ENCODE results near the gene PANK1. TPM values are rescaled to one million over a fixed set of nuclear protein-coding genes. Genes with fewer than 3 reads are reported as not detected.

The PANK1 gene
- total and polyA plus RNA-seq, 7 experiments from 2014 or later, result 0.24 to 5.9 (median 0.95) TPM

- no peaks in the 10 kb centered on the region for H3K36me3 ChIP-seq (ENCODE audit: control insufficient read depth in 2 of 3, insufficient read depth in 3 of 3, low read length in 3 of 3)
- ChIA-PET POLR2A (no interaction called here), CTCF (no interaction called here)
- Mint-ChIP-seq H3K27ac (no peak overlapping the region), H3K27me3 (no peaks in the 10 kb centered on the region), H3K36me3 (peaks cover 0 to 9% (median 3%) of the 10 kb centered on the region in 5 donors), H3K4me1 (no peaks in the 10 kb centered on the region), H3K9me3 (no peaks in the 10 kb centered on the region), H3K4me3 (no peak overlapping the region)
- H3K27me3 ChIP-seq (ENCODE audit: control insufficient read depth in 2 of 2, insufficient read depth in 2 of 2, low read length in 2 of 2), result no peaks in the 10 kb centered on the region
- DNase-seq (no peak), ATAC-seq (no peak)
- H3K9me3 ChIP-seq (ENCODE audit: control insufficient read depth in 2 of 3, low read length in 3 of 3), result no peaks in the 10 kb centered on the region
- H3K27ac ChIP-seq (ENCODE audit: low read depth, low read length), result no peak overlapping the region
- intact Hi-C loops (cut with micrococcal nuclease), result no loop called here
- no peaks in the 10 kb centered on the region for H3K4me1 ChIP-seq (ENCODE audit: control insufficient read depth in 2 of 2, insufficient read depth in 2 of 2, low read length in 2 of 2)
- no peak overlapping the region for H3K4me3 ChIP-seq (ENCODE audit: low read length)
These were observed 45.0 kb downstream of the PANK1 start for GRCh38 chr10:89600041-89600440.

- ChIA-PET POLR2A (no interaction called here), CTCF (interaction anchor here (1.2 kb wide), 1 partner anchor 14 kb away, joined by 3 read pairs; no protein-coding TSS in a partner anchor)
- Histone ChIP-seq H3K27ac (ENCODE audit: low read depth, low read length) (no peak overlapping the region), H3K9me3 (ENCODE audit: control insufficient read depth in 2 of 3, low read length in 3 of 3) (no peaks in the 10 kb centered on the region), H3K27me3 (ENCODE audit: control insufficient read depth in 2 of 2, insufficient read depth in 2 of 2, low read length in 2 of 2) (no peaks in the 10 kb centered on the region), H3K4me1 (ENCODE audit: control insufficient read depth in 2 of 2, insufficient read depth in 2 of 2, low read length in 2 of 2) (no peaks in the 10 kb centered on the region), H3K4me3 (ENCODE audit: low read length) (no peak overlapping the region), H3K36me3 (ENCODE audit: control insufficient read depth in 2 of 3, insufficient read depth in 3 of 3, low read length in 3 of 3) (no peaks in the 10 kb centered on the region)
- Mint-ChIP-seq H3K27me3 (no peaks in the 10 kb centered on the region), H3K4me3 (no peak overlapping the region), H3K9me3 (no peaks in the 10 kb centered on the region), H3K4me1 (peaks cover 0 to 6% (median 0%) of the 10 kb centered on the region in 7 donors), H3K27ac (no peak overlapping the region), H3K36me3 (peaks cover 0 to 21% (median 7%) of the 10 kb centered on the region in 5 donors)
- intact Hi-C loops (cut with micrococcal nuclease), result no loop called here
- DNase-seq (no peak), ATAC-seq (no peak)
These were observed 52.0 kb downstream of the PANK1 start for GRCh38 chr10:89593043-89593442.

GRCh38 chr10:89592539-89592938 lies 52.5 kb downstream of the PANK1 start:
- Mint-ChIP-seq H3K4me3 (no peak overlapping the region), H3K9me3 (no peaks in the 10 kb centered on the region), H3K27ac (no peak overlapping the region), H3K4me1 (peaks cover 0 to 6% (median 0%) of the 10 kb centered on the region in 7 donors), H3K27me3 (no peaks in the 10 kb centered on the region), H3K36me3 (peaks cover 0 to 23% (median 7%) of the 10 kb centered on the region in 5 donors)
- DNase-seq (no peak), ATAC-seq (no peak)
- Histone ChIP-seq H3K9me3 (ENCODE audit: control insufficient read depth in 2 of 3, low read length in 3 of 3) (no peaks in the 10 kb centered on the region), H3K4me1 (ENCODE audit: control insufficient read depth in 2 of 2, insufficient read depth in 2 of 2, low read length in 2 of 2) (no peaks in the 10 kb centered on the region), H3K36me3 (ENCODE audit: control insufficient read depth in 2 of 3, insufficient read depth in 3 of 3, low read length in 3 of 3) (no peaks in the 10 kb centered on the region), H3K27ac (ENCODE audit: low read depth, low read length) (no peak overlapping the region), H3K27me3 (ENCODE audit: control insufficient read depth in 2 of 2, insufficient read depth in 2 of 2, low read length in 2 of 2) (no peaks in the 10 kb centered on the region), H3K4me3 (ENCODE audit: low read length) (no peak overlapping the region)
- CTCF ChIA-PET, result no interaction called here
- POLR2A ChIA-PET, result no interaction called here
- intact Hi-C loops (cut with micrococcal nuclease), result no loop called here

DNA sequence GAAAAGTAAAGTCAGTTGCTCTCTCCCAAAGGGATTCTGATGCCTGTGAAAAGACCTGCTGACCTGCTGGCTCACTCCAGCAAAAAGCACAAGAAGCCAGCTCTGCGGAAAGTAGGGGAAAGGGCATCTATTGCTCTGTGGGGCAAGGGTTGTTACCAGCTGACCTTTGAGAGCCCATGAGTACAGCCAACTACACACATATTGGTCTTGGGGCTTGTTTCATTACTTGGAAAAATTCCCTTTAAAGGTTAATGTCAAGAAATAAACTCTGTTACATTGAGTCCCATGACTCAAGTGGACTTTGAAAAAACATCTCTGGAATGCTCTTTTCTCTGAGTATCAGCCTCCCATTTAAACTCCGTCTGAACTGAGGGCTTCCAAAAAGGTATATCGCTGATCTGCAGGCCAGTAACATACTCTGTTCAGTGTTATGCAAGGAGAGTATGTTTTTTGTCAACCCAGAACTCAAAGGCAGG lies 53.2 kb downstream of the PANK1 start:
- Mint-ChIP-seq H3K27ac (no peak overlapping the region), H3K4me3 (no peak overlapping the region), H3K27me3 (no peaks in the 10 kb centered on the region), H3K9me3 (no peaks in the 10 kb centered on the region), H3K4me1 (peaks cover 0 to 6% (median 0%) of the 10 kb centered on the region in 7 donors), H3K36me3 (peaks cover 0 to 23% (median 7%) of the 10 kb centered on the region in 5 donors)
- Histone ChIP-seq H3K4me1 (ENCODE audit: control insufficient read depth in 2 of 2, insufficient read depth in 2 of 2, low read length in 2 of 2) (no peaks in the 10 kb centered on the region), H3K9me3 (ENCODE audit: control insufficient read depth in 2 of 3, low read length in 3 of 3) (no peaks in the 10 kb centered on the region), H3K4me3 (ENCODE audit: low read length) (no peak overlapping the region), H3K27me3 (ENCODE audit: control insufficient read depth in 2 of 2, insufficient read depth in 2 of 2, low read length in 2 of 2) (no peaks in the 10 kb centered on the region), H3K27ac (ENCODE audit: low read depth, low read length) (no peak overlapping the region), H3K36me3 (ENCODE audit: control insufficient read depth in 2 of 3, insufficient read depth in 3 of 3, low read length in 3 of 3) (no peaks in the 10 kb centered on the region)
- ChIA-PET CTCF (no interaction called here), POLR2A (no interaction called here)
- no peak for DNase-seq
- ATAC-seq, result no peak
- intact Hi-C loops (cut with micrococcal nuclease), result no loop called here

DNA sequence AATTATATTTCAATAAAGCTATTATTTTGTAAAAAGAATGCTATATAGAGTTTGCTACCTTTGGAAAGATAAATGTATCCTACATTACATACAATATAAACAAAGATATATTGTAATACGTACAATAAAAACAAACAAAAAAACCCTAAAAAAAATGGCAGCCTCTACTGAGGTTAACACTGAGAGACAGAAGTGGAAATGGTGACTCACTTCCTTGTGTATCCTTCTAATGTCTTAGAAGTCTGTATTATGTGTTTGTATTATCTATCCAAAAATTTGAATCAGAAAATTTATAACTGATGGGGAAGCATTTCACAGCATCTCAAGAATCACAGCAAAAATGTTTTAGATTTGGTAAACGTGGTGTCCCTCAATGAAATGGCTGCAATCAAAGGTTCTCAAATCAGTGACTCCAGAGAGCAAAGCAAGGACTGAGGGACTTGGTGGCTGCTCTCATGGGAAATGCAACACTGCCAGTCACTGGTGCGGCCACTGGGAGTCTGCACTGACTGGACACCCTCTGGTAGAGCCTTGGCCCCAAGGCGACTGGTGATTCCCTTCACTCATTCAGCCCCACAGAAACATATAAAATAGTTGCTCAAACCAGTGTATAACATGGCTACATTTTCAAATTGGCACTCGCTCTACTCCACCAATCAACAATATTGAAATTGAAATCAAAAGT lies 53.8 kb downstream of the PANK1 start:
- DNase-seq (no peak), ATAC-seq (no peak)
- ChIA-PET POLR2A (no interaction called here), CTCF (no interaction called here)
- intact Hi-C loops (cut with micrococcal nuclease), result no loop called here
- Histone ChIP-seq H3K27ac (ENCODE audit: low read depth, low read length) (no peak overlapping the region), H3K4me1 (ENCODE audit: control insufficient read depth in 2 of 2, insufficient read depth in 2 of 2, low read length in 2 of 2) (no peaks in the 10 kb centered on the region), H3K4me3 (ENCODE audit: low read length) (no peak overlapping the region), H3K9me3 (ENCODE audit: control insufficient read depth in 2 of 3, low read length in 3 of 3) (no peaks in the 10 kb centered on the region), H3K36me3 (ENCODE audit: control insufficient read depth in 2 of 3, insufficient read depth in 3 of 3, low read length in 3 of 3) (no peaks in the 10 kb centered on the region), H3K27me3 (ENCODE audit: control insufficient read depth in 2 of 2, insufficient read depth in 2 of 2, low read length in 2 of 2) (no peaks in the 10 kb centered on the region)
- H3K27ac Mint-ChIP-seq, result no peak overlapping the region
- no peaks in the 10 kb centered on the region for H3K9me3 Mint-ChIP-seq
- no peak overlapping the region for H3K4me3 Mint-ChIP-seq
- no peaks in the 10 kb centered on the region for H3K27me3 Mint-ChIP-seq
- H3K4me1 Mint-ChIP-seq, result peaks cover 0 to 6% (median 0%) of the 10 kb centered on the region in 7 donors
- peaks cover 0 to 23% (median 7%) of the 10 kb centered on the region in 5 donors for H3K36me3 Mint-ChIP-seq

DNA sequence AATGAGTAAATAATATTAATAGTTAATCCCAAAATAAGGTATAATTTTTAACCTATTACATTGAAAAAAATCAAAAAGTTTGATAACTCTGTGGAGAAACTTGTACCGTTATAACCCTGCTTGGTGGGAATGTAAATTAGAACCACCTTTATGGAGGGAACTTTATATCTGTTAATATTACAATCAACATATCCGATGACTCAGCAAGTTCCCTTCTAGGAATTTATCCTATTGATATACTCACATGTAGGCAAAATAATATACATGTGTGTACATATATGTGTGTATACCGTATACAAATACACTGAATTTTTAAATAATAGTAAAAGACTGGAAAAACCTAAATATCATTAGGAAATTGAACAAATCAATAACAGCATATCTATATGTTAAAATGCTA lies 54.7 kb downstream of the PANK1 start:
- POLR2A ChIA-PET, result no interaction called here
- peaks cover 0 to 6% (median 0%) of the 10 kb centered on the region in 7 donors for H3K4me1 Mint-ChIP-seq
- no peaks in the 10 kb centered on the region for H3K36me3 ChIP-seq (ENCODE audit: control insufficient read depth in 2 of 3, insufficient read depth in 3 of 3, low read length in 3 of 3)
- intact Hi-C loops (cut with micrococcal nuclease), result no loop called here
- H3K27ac Mint-ChIP-seq, result no peak overlapping the region
- no peaks in the 10 kb centered on the region for H3K27me3 ChIP-seq (ENCODE audit: control insufficient read depth in 2 of 2, insufficient read depth in 2 of 2, low read length in 2 of 2)
- H3K4me3 Mint-ChIP-seq, result no peak overlapping the region
- no peak overlapping the region for H3K4me3 ChIP-seq (ENCODE audit: low read length)
- DNase-seq, result no peak
- H3K36me3 Mint-ChIP-seq, result peaks cover 0 to 23% (median 7%) of the 10 kb centered on the region in 5 donors
- H3K9me3 ChIP-seq (ENCODE audit: control insufficient read depth in 2 of 3, low read length in 3 of 3), result no peaks in the 10 kb centered on the region
- CTCF ChIA-PET, result no interaction called here
- no peaks in the 10 kb centered on the region for H3K9me3 Mint-ChIP-seq
- H3K27ac ChIP-seq (ENCODE audit: low read depth, low read length), result no peak overlapping the region
- no peaks in the 10 kb centered on the region for H3K4me1 ChIP-seq (ENCODE audit: control insufficient read depth in 2 of 2, insufficient read depth in 2 of 2, low read length in 2 of 2)
- H3K27me3 Mint-ChIP-seq, result no peaks in the 10 kb centered on the region
- no peak for ATAC-seq

DNA sequence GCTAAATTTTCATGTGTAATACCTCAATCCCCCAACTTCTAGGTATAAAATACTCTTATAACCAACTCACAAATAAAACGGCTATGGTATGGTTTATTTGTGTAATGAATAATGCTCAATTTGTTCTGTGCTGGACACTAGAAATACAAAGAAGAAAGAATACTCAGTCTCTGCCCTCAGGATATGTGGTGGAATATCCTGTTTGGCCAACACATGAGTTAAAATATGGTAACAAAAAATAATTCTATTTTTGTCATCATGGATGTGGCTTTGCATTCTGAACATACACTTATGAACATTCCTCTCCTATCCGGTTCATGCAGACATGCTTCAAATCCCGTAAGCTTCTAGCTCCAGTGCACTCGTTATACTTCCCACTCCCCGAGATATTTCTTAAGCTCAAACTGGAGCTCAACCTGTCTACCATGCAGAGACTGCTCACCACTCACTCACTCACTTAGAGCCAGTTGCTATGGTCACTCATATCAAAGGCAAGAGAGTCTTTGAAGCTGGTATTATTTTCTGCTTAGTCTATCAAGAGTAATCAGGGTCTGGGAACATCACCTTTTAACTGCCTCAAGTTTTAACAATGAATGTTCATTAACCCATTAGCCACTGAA lies 55.8 kb downstream of the PANK1 start:
- no peak for ATAC-seq
- no peaks in the 10 kb centered on the region for H3K9me3 Mint-ChIP-seq
- H3K4me3 Mint-ChIP-seq, result no peak overlapping the region
- ChIA-PET POLR2A (no interaction called here), CTCF (no interaction called here)
- peaks cover 0 to 24% (median 7%) of the 10 kb centered on the region in 5 donors for H3K36me3 Mint-ChIP-seq
- no peaks in the 10 kb centered on the region for H3K36me3 ChIP-seq (ENCODE audit: control insufficient read depth in 2 of 3, insufficient read depth in 3 of 3, low read length in 3 of 3)
- no peaks in the 10 kb centered on the region for H3K4me1 ChIP-seq (ENCODE audit: control insufficient read depth in 2 of 2, insufficient read depth in 2 of 2, low read length in 2 of 2)
- H3K4me1 Mint-ChIP-seq, result peaks cover 0 to 6% (median 0%) of the 10 kb centered on the region in 7 donors
- intact Hi-C loops (cut with micrococcal nuclease), result no loop called here
- no peaks in the 10 kb centered on the region for H3K27me3 ChIP-seq (ENCODE audit: control insufficient read depth in 2 of 2, insufficient read depth in 2 of 2, low read length in 2 of 2)
- no peak overlapping the region for H3K4me3 ChIP-seq (ENCODE audit: low read length)
- no peak overlapping the region for H3K27ac Mint-ChIP-seq
- no peaks in the 10 kb centered on the region for H3K27me3 Mint-ChIP-seq
- H3K27ac ChIP-seq (ENCODE audit: low read depth, low read length), result no peak overlapping the region
- no peaks in the 10 kb centered on the region for H3K9me3 ChIP-seq (ENCODE audit: control insufficient read depth in 2 of 3, low read length in 3 of 3)
- DNase-seq, result no peak

Measured in naive thymus-derived CD4-positive, alpha-beta T cell (primary cell).